GM18519 (cell line): ENCODE results near the gene PTPRT.

Experiments
- ATAC-seq: cut with Tn5 transposase; IDR thresholded peaks from one replicate; pipeline ENCODE4 v1.9.1; 2021; ENCODE audit warnings: mild to moderate bottlenecking, moderate library complexity; ENCODE audit not compliant: unreplicated experiment, low FRiP score

Gene PTPRT

GRCh38 chr20:42864116-42864515, 325.6 kb downstream of the PTPRT start:
- no peak for ATAC-seq

- ATAC-seq = no peak
Measured at GRCh38 chr20:42862446-42862845, 327.3 kb downstream of the PTPRT start.

GRCh38 chr20:42857446-42857845, 332.3 kb downstream of the PTPRT start:
- ATAC-seq = no peak

GRCh38 chr20:42855896-42856295, 333.8 kb downstream of the PTPRT start:
- ATAC-seq = no peak

GRCh38 chr20:42852691-42853090, 337.0 kb downstream of the PTPRT start:
- ATAC-seq = no peak

- no peak for ATAC-seq
Measured at GRCh38 chr20:42846784-42847490, 342.8 kb downstream of the PTPRT start.

- ATAC-seq = no peak
Measured at GRCh38 chr20:42844751-42845150, 345.0 kb downstream of the PTPRT start.

- no peak for ATAC-seq
Measured at GRCh38 chr20:42837456-42837855, 352.2 kb downstream of the PTPRT start.

- ATAC-seq = no peak
Measured at GRCh38 chr20:42836339-42836738, 353.4 kb downstream of the PTPRT start.

- ATAC-seq = no peak
Measured at GRCh38 chr20:42807876-42808275, 381.8 kb downstream of the PTPRT start.

- ATAC-seq = no peak
Measured at GRCh38 chr20:42795111-42795695, 394.5 kb downstream of the PTPRT start.

- ATAC-seq = no peak
Measured at GRCh38 chr20:42792052-42792451, 397.7 kb downstream of the PTPRT start.

GRCh38 chr20:42790111-42790510, 399.6 kb downstream of the PTPRT start:
- no peak for ATAC-seq

- no peak for ATAC-seq
Measured at GRCh38 chr20:42788707-42789106, 401.0 kb downstream of the PTPRT start.

- no peak for ATAC-seq
Measured at GRCh38 chr20:42785041-42785440, 404.7 kb downstream of the PTPRT start.

- ATAC-seq = no peak
Measured at GRCh38 chr20:42779216-42779615, 410.5 kb downstream of the PTPRT start.

- ATAC-seq = no peak
Measured at GRCh38 chr20:42775866-42776265, 413.8 kb downstream of the PTPRT start.

GRCh38 chr20:42775037-42775436, 414.7 kb downstream of the PTPRT start:
- no peak for ATAC-seq

- no peak for ATAC-seq
Measured at GRCh38 chr20:42763015-42763414, 426.7 kb downstream of the PTPRT start.

- no peak for ATAC-seq
Measured at GRCh38 chr20:42756991-42757390, 432.7 kb downstream of the PTPRT start.

- ATAC-seq = no peak
Measured at GRCh38 chr20:42754706-42755105, 435.0 kb downstream of the PTPRT start.

- ATAC-seq = no peak
Measured at GRCh38 chr20:42752620-42753019, 437.1 kb downstream of the PTPRT start.
